Panc1 (cell line): ENCODE measurements around the gene LYST. TPM values are rescaled to one million over a fixed set of nuclear protein-coding genes. Genes with fewer than 3 reads are reported as not detected.

Source experiments
- ATAC-seq: fragments of 200-7000 bp; cut with Tn5 transposase; 2 replicates; pipeline ENCODE4 v1.9.1; 2020; ENCODE audit warnings: mild to moderate bottlenecking, moderate library complexity
- BruUV-seq: library from RNA; stranded (reverse); fragments of 400-500 nt; replicated peaks from 2 replicates; lab custom pipeline; 2021; lab: Mats Ljungman, UMichigan
- CTCF ChIA-PET: fragments of 300-600 bp; sonication (Branson Sonifier 250); formaldehyde crosslinking; loops from one replicate; lab custom pipeline; 2022; ENCODE audit warnings: antibody characterized with exemption; lab: Charles Lee
- POLR2A ChIA-PET: fragments of 300-600 bp; sonication (Branson Sonifier 250); formaldehyde crosslinking; loops from one replicate; lab custom pipeline; 2022; ENCODE audit warnings: antibody characterized with exemption; lab: Charles Lee
- DNase-seq: peaks from one replicate; pipeline ENCODE4 v3.0.0-alpha.2; 2010; ENCODE audit warnings: low read depth, low spot score
- H3K27ac ChIP-seq: 2 replicates; pipeline ENCODE4 v1.5.1; 2011; ENCODE audit warnings: mild to moderate bottlenecking, low read length, inconsistent platforms
- H3K27me3 ChIP-seq: fragments of 200-500 bp; sonication (Bioruptor generic); 2 replicates; pipeline ENCODE4 v1.6.0; 2014; ENCODE audit warnings: low read length, inconsistent platforms; ENCODE audit not compliant: control insufficient read depth, insufficient read depth
- H3K36me3 ChIP-seq: fragments of 200-500 bp; sonication (Bioruptor generic); 2 replicates; pipeline ENCODE4 v1.5.1; 2014; ENCODE audit warnings: inconsistent platforms, mild to moderate bottlenecking, low read length, moderate library complexity; ENCODE audit not compliant: control insufficient read depth, insufficient read depth
- H3K4me1 ChIP-seq: 2 replicates; pipeline ENCODE4 v1.5.1; 2011; ENCODE audit warnings: inconsistent platforms, mild to moderate bottlenecking, low read length, moderate library complexity; ENCODE audit not compliant: control insufficient read depth, insufficient read depth
- H3K4me3 ChIP-seq, 2 experiments: 2 replicates each; pipeline ENCODE4 v1.5.1; 2011 to 2012; ENCODE audit warnings: low read depth in 2 of 2, low read length in 2 of 2, mild to moderate bottlenecking in 2 of 2, inconsistent platforms in 1 of 2, moderate library complexity in 1 of 2
- H3K9me3 ChIP-seq: fragments of 200-500 bp; sonication (Bioruptor generic); 2 replicates; pipeline ENCODE4 v1.5.1; 2014; ENCODE audit warnings: low read depth, mild to moderate bottlenecking, inconsistent platforms, low read length, moderate library complexity; ENCODE audit not compliant: control insufficient read depth, insufficient read depth
- CTCF ChIP-seq: fragments of 450-650 bp; IDR thresholded peaks from 2 replicates; pipeline ENCODE4 v1.5.1; 2017; ENCODE audit warnings: mild to moderate bottlenecking
- POLR2AphosphoS5 ChIP-seq: IDR thresholded peaks from 2 replicates; pipeline ENCODE4 v1.6.1; 2012; ENCODE audit warnings: mild to moderate bottlenecking, low read depth, low read length, moderate library complexity
- SIN3A ChIP-seq: IDR thresholded peaks from 2 replicates; pipeline ENCODE4 v1.6.1; 2012; ENCODE audit warnings: low read depth, mild to moderate bottlenecking, low read length, moderate library complexity, borderline replicate concordance; ENCODE audit not compliant: insufficient read depth
- TCF7L2 ChIP-seq: IDR thresholded peaks from 2 replicates; pipeline ENCODE4 v1.6.1; 2011; ENCODE audit warnings: mild to moderate bottlenecking, low read depth, low read length, inconsistent platforms
- in situ Hi-C: cut with HindIII; loops from 2 replicates; pipeline ENCODE4 v1.10.0; 2016; ENCODE audit warnings: low sequenced_read_pairs, low pct_unique_long_range_greater_than_20kb
- intact Hi-C: fragments of 100-400 bp; cut with micrococcal nuclease; formaldehyde crosslinking; loops from one replicate; pipeline ENCODE4 v1.10.0; 2022; ENCODE audit not compliant: unreplicated experiment
- total RNA-seq: library from RNA; stranded (reverse); gene quantifications from one replicate; pipeline ENCODE4 v1.2.1, GENCODE V29; 2021; ENCODE audit not compliant: unreplicated experiment
- TF ChIP-seq, protein P1 (sequence below), 2 experiments: IDR thresholded peaks; 2 replicates each; pipeline ENCODE4 v1.6.1; 2011 to 2012; ENCODE audit warnings: low read depth in 2 of 2, control low read depth in 1 of 2, low read length in 1 of 2, mild to moderate bottlenecking in 1 of 2, moderate library complexity in 1 of 2; ENCODE audit not compliant: insufficient read depth in 1 of 2

Gene LYST
- total RNA-seq, 1 experiment from 2014 or later = 75.2 TPM

DNA sequence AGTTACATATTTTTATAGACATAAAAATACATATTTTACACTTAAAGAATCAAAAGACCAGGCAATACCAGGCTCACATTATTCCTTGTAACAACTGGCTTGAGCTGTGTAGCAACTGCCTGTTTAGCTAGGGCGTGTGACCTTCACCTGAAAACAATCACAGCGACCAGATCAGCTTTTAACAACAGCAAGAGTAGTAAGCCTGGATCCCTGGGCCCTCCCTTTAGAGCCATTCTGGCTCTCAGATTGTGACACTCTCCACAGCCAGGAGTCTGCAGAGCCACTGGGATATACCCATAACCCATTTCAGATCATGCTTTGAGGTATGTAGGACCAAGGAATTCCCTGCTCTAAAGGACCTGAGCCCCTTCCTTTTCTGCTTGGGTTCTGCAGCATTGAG lies 187.7 kb downstream of the LYST start:
- ChIA-PET CTCF (no interaction called here), POLR2A (no interaction called here)
- no peaks in the 10 kb centered on the region for H3K27me3 ChIP-seq
- intact Hi-C loops = no loop called here
- H3K9me3 ChIP-seq = peaks cover 11% of the 10 kb centered on the region; the same call in 1 of the 2 replicates
- peaks cover 6% of the 10 kb centered on the region for H3K36me3 ChIP-seq
- no peaks in the 10 kb centered on the region for H3K4me1 ChIP-seq
- DNase-seq (no peak), ATAC-seq (no peak)
- no TSS peak for BruUV-seq
- no peak overlapping the region for H3K4me3 ChIP-seq
- TF ChIP-seq, protein P1, sequence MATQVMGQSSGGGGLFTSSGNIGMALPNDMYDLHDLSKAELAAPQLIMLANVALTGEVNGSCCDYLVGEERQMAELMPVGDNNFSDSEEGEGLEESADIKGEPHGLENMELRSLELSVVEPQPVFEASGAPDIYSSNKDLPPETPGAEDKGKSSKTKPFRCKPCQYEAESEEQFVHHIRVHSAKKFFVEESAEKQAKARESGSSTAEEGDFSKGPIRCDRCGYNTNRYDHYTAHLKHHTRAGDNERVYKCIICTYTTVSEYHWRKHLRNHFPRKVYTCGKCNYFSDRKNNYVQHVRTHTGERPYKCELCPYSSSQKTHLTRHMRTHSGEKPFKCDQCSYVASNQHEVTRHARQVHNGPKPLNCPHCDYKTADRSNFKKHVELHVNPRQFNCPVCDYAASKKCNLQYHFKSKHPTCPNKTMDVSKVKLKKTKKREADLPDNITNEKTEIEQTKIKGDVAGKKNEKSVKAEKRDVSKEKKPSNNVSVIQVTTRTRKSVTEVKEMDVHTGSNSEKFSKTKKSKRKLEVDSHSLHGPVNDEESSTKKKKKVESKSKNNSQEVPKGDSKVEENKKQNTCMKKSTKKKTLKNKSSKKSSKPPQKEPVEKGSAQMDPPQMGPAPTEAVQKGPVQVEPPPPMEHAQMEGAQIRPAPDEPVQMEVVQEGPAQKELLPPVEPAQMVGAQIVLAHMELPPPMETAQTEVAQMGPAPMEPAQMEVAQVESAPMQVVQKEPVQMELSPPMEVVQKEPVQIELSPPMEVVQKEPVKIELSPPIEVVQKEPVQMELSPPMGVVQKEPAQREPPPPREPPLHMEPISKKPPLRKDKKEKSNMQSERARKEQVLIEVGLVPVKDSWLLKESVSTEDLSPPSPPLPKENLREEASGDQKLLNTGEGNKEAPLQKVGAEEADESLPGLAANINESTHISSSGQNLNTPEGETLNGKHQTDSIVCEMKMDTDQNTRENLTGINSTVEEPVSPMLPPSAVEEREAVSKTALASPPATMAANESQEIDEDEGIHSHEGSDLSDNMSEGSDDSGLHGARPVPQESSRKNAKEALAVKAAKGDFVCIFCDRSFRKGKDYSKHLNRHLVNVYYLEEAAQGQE (IDR thresholded peaks at IDR 0.05; ENCODE audit: insufficient read depth in 1 of 2, low read depth in 2 of 2, low read length in 1 of 2) = no peak
- TF ChIP-seq TCF7L2 (no peak), SIN3A (no peak), POLR2AphosphoS5 (no peak)
- H3K27ac ChIP-seq = no peak overlapping the region
- in situ Hi-C loops = no loop called here

DNA sequence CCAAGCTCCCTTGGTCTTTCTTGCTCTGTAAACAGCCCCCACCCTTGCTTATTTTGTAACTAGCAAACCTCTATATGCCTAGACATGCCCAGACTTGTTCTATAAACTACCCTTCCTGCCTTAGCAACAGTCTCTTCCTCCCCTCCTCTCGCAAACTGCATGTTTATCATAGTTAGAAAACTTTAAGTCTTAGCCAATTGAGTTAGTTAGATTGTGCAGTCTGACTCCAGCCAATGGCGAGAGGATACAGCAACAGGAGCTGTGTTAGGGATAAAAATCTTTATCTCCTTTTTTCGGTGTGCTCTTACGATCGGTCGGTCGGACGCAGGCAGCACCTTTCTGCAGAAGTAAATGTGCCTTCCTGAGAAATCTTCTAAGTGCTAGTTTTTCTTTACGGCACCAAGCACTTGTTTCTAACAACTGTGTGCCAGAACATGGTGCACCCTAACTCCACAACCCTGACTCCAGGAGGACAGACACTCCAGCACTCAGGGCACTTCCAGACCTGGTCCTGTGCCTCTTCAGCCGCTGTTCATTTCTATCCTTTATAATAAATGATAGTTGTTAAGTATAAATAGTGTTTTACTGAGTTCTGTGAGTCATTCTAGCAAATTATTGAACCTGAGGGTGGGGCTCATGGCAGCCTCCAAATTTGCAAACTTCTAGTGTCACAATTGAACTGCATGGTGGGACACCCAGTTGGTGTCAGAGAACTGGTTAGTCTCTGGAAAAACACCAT lies 191.4 kb downstream of the LYST start:
- in situ Hi-C loops = no loop called here
- Histone ChIP-seq H3K36me3 (peaks cover 6% of the 10 kb centered on the region), H3K4me1 (no peaks in the 10 kb centered on the region), H3K27ac (no peak overlapping the region), H3K9me3 (peaks cover 16% of the 10 kb centered on the region; the same call in 1 of the 2 replicates), H3K4me3 (no peak overlapping the region), H3K27me3 (no peaks in the 10 kb centered on the region)
- no peak for DNase-seq
- ChIA-PET CTCF (no interaction called here), POLR2A (no interaction called here)
- intact Hi-C loops = no loop called here
- ATAC-seq = no peak
- TF ChIP-seq TCF7L2 = no peak
- TF ChIP-seq, protein P1 (IDR thresholded peaks at IDR 0.05; ENCODE audit: insufficient read depth in 1 of 2, low read depth in 2 of 2, low read length in 1 of 2) = no peak
- no peak for TF ChIP-seq SIN3A
- no peak for TF ChIP-seq POLR2AphosphoS5
- TF ChIP-seq CTCF = no peak
- no TSS peak for BruUV-seq
